GM19023 (cell line): ENCODE results near the gene NAPG.
"Not testable (repeated sequence)": the region's sequence is repeated elsewhere in the genome, so short reads cannot be mapped to it uniquely, and the experiment has no call there.

Experiments used
- ATAC-seq: cut with Tn5 transposase; IDR thresholded peaks from one replicate; pipeline ENCODE4 v1.9.1; 2021; ENCODE audit warnings: mild to moderate bottlenecking, moderate library complexity; ENCODE audit not compliant: unreplicated experiment

NAPG gene

GRCh38 chr18:10511236-10511635 is 14.6 kb upstream of the NAPG start:
- ATAC-seq, result no peak

GRCh38 chr18:10514082-10514481 is 11.7 kb upstream of the NAPG start:
- ATAC-seq, result no peak

- ATAC-seq, result no peak
These were observed 11.2 kb upstream of the NAPG start for GRCh38 chr18:10514601-10515000.

- no peak for ATAC-seq
These were observed 10.4 kb upstream of the NAPG start for GRCh38 chr18:10515456-10515855.

GRCh38 chr18:10516078-10516477 is 9.7 kb upstream of the NAPG start:
- ATAC-seq, result no peak

- ATAC-seq, result no peak
These were observed 7.1 kb upstream of the NAPG start for GRCh38 chr18:10518595-10519255.

- no peak for ATAC-seq
These were observed 6.5 kb upstream of the NAPG start for GRCh38 chr18:10519366-10519765.

GRCh38 chr18:10519999-10520935 is 5.6 kb upstream of the NAPG start:
- ATAC-seq, result peak; percentile 87

GRCh38 chr18:10521566-10521965 is 4.3 kb upstream of the NAPG start:
- ATAC-seq, result no peak

GRCh38 chr18:10522574-10522973 is 3.3 kb upstream of the NAPG start:
- ATAC-seq, result no peak

GRCh38 chr18:10523544-10523943 is 2.3 kb upstream of the NAPG start:
- ATAC-seq, result no peak

GRCh38 chr18:10524507-10525370 is 1.1 kb upstream of the NAPG start:
- ATAC-seq, result no peak

GRCh38 chr18:10525371-10525691 is 496 bp upstream of the NAPG start:
- ATAC-seq, result no peak

GRCh38 chr18:10526561-10526949 is 728 bp downstream of the NAPG start:
- no peak for ATAC-seq

GRCh38 chr18:10528439-10528838 is 2.6 kb downstream of the NAPG start:
- no peak for ATAC-seq

GRCh38 chr18:10530002-10530401 is 4.2 kb downstream of the NAPG start:
- no peak for ATAC-seq

- ATAC-seq, result no peak
These were observed 5.0 kb downstream of the NAPG start for GRCh38 chr18:10530852-10531251.

GRCh38 chr18:10533111-10533510 is 7.3 kb downstream of the NAPG start:
- ATAC-seq, result no peak

- no peak for ATAC-seq
These were observed 10.5 kb downstream of the NAPG start for GRCh38 chr18:10536280-10536679.

GRCh38 chr18:10537765-10538164 is 11.9 kb downstream of the NAPG start:
- no peak for ATAC-seq

GRCh38 chr18:10539124-10539523 is 13.3 kb downstream of the NAPG start:
- ATAC-seq, result not testable (repeated sequence)
